ENCODE measurements around the gene PYGM. TPM values are rescaled to one million over a fixed set of nuclear protein-coding genes. Genes with fewer than 3 reads are reported as not detected.

The PYGM gene
- total and polyA plus RNA-seq, 10 donors, result 1.7 to 7.2 (median 4.2) TPM

DNA sequence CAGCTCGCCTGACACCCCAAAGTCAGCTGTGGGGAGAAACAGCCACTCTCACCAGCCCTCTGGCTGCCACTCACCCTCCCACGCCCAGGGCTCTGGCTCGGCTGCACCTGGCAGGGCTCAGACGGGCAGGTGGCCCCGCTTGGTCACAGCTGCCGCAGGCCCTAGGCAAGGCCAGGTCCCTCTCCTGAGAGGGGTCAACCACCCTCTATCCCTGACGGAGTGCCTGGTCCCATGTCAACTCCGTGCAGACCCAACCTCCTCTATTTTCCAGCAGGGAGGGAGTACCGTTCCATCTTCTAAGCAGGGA lies 41.3 kb upstream of the PYGM start:
- H3K27ac ChIP-seq, result peak overlapping the region; percentile 59 to 94 (median 85)
- no peaks in the 10 kb centered on the region for H3K9me3 ChIP-seq
- 36 to 61% (median 47%) methylated on average over 7 to 9 of the region's 9 CpGs for WGBS, 5 donors
- peaks cover 0 to 73% (median 39%) of the 10 kb centered on the region in 6 donors for H3K36me3 ChIP-seq
- H3K27me3 ChIP-seq (replicated peaks in 1 of 7), result no peaks in the 10 kb centered on the region
- DNase-seq, result peak; percentile 85
- intact Hi-C loops (cut with DNase I; ENCODE audit: low total_unique reads), result no loop called here
- H3K4me1 ChIP-seq, result peaks cover 50 to 90% (median 74%) of the 10 kb centered on the region in 6 donors
- peak overlapping the region in 3 of 8 donors; percentile 73 to 95 (median 84) for H3K4me3 ChIP-seq
- TF ChIP-seq, protein P1, sequence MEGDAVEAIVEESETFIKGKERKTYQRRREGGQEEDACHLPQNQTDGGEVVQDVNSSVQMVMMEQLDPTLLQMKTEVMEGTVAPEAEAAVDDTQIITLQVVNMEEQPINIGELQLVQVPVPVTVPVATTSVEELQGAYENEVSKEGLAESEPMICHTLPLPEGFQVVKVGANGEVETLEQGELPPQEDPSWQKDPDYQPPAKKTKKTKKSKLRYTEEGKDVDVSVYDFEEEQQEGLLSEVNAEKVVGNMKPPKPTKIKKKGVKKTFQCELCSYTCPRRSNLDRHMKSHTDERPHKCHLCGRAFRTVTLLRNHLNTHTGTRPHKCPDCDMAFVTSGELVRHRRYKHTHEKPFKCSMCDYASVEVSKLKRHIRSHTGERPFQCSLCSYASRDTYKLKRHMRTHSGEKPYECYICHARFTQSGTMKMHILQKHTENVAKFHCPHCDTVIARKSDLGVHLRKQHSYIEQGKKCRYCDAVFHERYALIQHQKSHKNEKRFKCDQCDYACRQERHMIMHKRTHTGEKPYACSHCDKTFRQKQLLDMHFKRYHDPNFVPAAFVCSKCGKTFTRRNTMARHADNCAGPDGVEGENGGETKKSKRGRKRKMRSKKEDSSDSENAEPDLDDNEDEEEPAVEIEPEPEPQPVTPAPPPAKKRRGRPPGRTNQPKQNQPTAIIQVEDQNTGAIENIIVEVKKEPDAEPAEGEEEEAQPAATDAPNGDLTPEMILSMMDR (IDR thresholded peaks at IDR 0.05 in 8 of 11, conservative IDR thresholded peaks at IDR 0.05 in 3 of 11), result no peak
- TF ChIP-seq POLR2AphosphoS5 (IDR thresholded peaks at IDR 0.05), result peak in 1 of 3 donors; percentile 44

DNA sequence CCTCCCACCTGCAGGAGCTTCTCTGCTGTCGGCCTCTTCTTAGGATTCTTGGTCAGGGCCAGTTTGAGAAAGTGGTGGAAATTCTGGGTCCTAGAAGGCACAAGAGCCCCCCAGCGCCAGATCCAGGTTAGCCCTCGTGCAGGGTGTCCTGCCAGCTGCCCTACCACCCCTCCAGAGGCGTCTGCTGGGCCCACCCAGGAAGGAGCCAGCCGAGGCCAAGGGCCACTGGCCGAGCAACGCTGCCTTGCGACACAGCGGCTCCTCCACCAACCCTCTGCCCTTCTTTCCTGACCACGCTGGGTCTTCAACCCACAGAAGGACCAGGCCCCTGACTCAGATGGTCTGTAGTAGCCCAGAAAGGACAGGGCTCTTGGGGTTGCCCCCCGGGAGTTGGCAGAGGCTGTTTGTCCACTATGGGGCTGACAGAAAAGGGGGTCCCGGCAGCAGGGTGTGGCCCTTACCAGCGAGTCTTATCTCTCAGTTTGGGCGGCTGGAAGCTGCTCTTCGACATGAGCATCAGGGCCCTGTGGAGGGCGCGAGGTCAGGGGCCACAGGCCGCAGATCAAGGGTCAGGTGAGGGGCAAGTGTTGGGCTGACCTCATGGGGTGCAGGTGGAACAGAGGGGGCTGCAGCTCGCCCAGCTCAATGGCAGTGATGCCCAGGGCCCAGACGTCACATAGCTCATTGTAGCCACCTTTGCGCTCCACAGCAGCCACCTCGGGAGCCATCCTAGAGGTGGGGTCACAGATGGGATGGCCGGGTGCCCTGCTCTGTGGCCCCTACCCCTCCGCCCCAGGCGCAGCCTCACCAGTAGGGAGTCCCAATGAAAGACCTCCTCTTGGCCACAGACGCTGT lies 40.8 kb upstream of the PYGM start:
- peak overlapping the region in 2 of 8 donors; percentile 6 to 84 for H3K4me3 ChIP-seq
- intact Hi-C loops (cut with DNase I; ENCODE audit: low total_unique reads), result no loop called here

DNA sequence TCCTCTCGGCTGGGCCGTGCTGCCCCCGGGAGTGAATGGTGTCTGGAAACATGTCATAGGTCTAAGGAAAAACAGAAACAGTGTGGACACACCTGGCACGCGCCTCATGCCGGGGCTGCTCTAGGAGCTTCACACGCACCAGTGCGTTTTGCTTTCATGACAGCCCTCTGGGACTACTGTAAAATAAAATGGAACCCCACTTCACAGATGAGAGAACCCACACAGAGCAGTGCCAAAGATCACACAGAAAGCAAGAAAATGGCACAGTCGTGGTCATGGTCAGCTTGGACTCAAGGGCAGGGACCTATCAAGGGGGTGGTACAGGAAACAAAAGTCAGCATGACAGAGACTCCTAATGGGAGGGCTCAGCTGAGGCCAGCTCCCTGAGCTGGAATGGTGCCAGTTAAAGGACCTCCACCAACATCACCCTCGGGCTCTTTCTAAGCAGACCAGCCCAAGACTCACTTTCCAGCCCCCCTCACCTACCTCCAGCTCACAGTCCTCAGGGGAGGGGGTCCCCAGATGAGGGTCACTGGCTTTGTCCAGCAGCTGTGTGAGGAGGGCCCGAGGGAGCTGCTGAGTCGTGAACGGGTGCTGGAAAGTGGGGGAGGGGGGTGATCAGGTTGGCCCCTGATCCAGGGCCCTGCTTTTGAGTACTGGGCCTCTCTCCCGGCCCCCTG lies 40.0 kb upstream of the PYGM start:
- Histone ChIP-seq H3K36me3 (peaks cover 0 to 72% (median 31%) of the 10 kb centered on the region in 6 donors), H3K27me3 (replicated peaks in 1 of 7) (no peaks in the 10 kb centered on the region), H3K4me3 (peak overlapping the region in 2 of 8 donors; percentile 19 to 84), H3K4me1 (peaks cover 50 to 97% (median 81%) of the 10 kb centered on the region in 6 donors), H3K9me3 (no peaks in the 10 kb centered on the region), H3K27ac (peak overlapping the region; percentile 41 to 94 (median 85))
- 41 to 59% (median 44%) methylated on average over 11 to 14 of the region's 14 CpGs for WGBS, 5 donors
- intact Hi-C loops (cut with DNase I; ENCODE audit: low total_unique reads), result no loop called here
- TF ChIP-seq POLR2A (IDR thresholded peaks at IDR 0.05), result no peak
- peak; percentile 2 to 44 (median 23) for TF ChIP-seq POLR2AphosphoS5 (IDR thresholded peaks at IDR 0.05)
- DNase-seq, result no peak

More for the DNA sequence above, 40.8 kb upstream of the PYGM start:
- H3K36me3 ChIP-seq, result peaks cover 0 to 73% (median 39%) of the 10 kb centered on the region in 6 donors
- DNase-seq, result peak; percentile 79
- H3K4me1 ChIP-seq, result peaks cover 50 to 96% (median 79%) of the 10 kb centered on the region in 6 donors
- TF ChIP-seq POLR2A (IDR thresholded peaks at IDR 0.05), result no peak
- TF ChIP-seq, protein P1 (IDR thresholded peaks at IDR 0.05 in 8 of 11, conservative IDR thresholded peaks at IDR 0.05 in 3 of 11), result no peak
- TF ChIP-seq POLR2AphosphoS5 (IDR thresholded peaks at IDR 0.05), result no peak
- 39 to 72% (median 64%) methylated on average over 15 to 26 of the region's 26 CpGs for WGBS, 5 donors
- H3K27me3 ChIP-seq (replicated peaks in 1 of 7), result no peaks in the 10 kb centered on the region
- H3K27ac ChIP-seq, result peak overlapping the region; percentile 59 to 94 (median 85)
- H3K9me3 ChIP-seq, result no peaks in the 10 kb centered on the region

DNA sequence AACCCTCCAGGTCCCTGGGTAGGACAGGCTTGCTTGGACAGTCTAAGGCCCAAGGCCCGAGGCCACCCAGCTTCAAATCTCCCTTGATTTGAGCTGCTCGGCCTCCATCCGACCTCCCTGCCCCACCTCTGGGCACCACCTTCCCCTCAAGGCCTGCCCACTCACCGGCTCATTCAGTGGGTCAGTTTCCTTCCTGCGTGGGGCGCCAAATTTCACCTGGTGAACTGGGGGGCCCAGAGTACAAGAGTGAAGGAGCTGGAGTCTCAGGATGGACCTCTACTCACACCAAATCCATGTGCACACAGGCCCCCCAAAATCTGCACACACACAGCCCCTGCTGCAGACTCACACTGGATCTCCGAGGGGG lies 39.5 kb upstream of the PYGM start:
- Histone ChIP-seq H3K4me3 (peak overlapping the region in 2 of 8 donors; percentile 19 to 84), H3K9me3 (no peaks in the 10 kb centered on the region), H3K36me3 (peaks cover 0 to 70% (median 26%) of the 10 kb centered on the region in 6 donors), H3K27ac (peak overlapping the region; percentile 41 to 94 (median 85)), H3K4me1 (peaks cover 50 to 97% (median 81%) of the 10 kb centered on the region in 6 donors), H3K27me3 (replicated peaks in 1 of 7) (no peaks in the 10 kb centered on the region)
- no peak for DNase-seq
- intact Hi-C loops (cut with DNase I; ENCODE audit: low total_unique reads), result no loop called here
- TF ChIP-seq POLR2A (IDR thresholded peaks at IDR 0.05) (no peak), POLR2AphosphoS5 (IDR thresholded peaks at IDR 0.05) (peak in 1 of 3 donors; percentile 6)
- TF ChIP-seq, protein P1 (IDR thresholded peaks at IDR 0.05 in 8 of 11, conservative IDR thresholded peaks at IDR 0.05 in 3 of 11), result no peak
- WGBS, 5 donors, result 57 to 70% (median 66%) methylated on average over 6 to 7 of the region's 7 CpGs
